HCT116 (cell line): ENCODE measurements around the gene C20orf144. TPM values are rescaled to one million over a fixed set of nuclear protein-coding genes. Genes with fewer than 3 reads are reported as not detected.

Source experiments
- ATAC-seq: fragments of 200-7000 bp; cut with Tn5 transposase; 2 replicates; pipeline ENCODE4 v1.9.1; 2020; ENCODE audit warnings: mild to moderate bottlenecking, moderate library complexity
- BruUV-seq: library from RNA; stranded (reverse); fragments of 400-500 nt; replicated peaks from 2 replicates; lab custom pipeline; 2021; lab: Mats Ljungman, UMichigan
- CTCF ChIA-PET: fragments of 300-600 bp; sonication (Branson Sonifier 250); formaldehyde crosslinking; loops from one replicate; lab custom pipeline; 2021; ENCODE audit warnings: antibody characterized with exemption; lab: Charles Lee
- POLR2A ChIA-PET: fragments of 300-600, 350-600 bp; sonication (Branson Sonifier 250); formaldehyde crosslinking; loops from one replicate; lab custom pipeline; 2021; ENCODE audit warnings: antibody characterized with exemption; lab: Charles Lee
- RAD21 ChIA-PET, 2 experiments: fragments of 300-600 bp; sonication (Branson Sonifier 250); formaldehyde crosslinking; loops; one replicate each; lab custom pipeline; 2023; ENCODE audit warnings: low total read pairs in 2 of 2; ENCODE audit not compliant: uncharacterized antibody in 2 of 2, unreplicated experiment in 2 of 2, low non-redundant PET in 1 of 2; lab: Charles Lee
- DNase-seq: peaks from one replicate; pipeline ENCODE4 v3.0.0-alpha.2; 2010; ENCODE audit warnings: low read depth, low spot score
- H2AFZ ChIP-seq: fragments of 200-600 bp; shearing (Covaris generic), sonication (generic); 2 replicates; pipeline ENCODE4 v1.6.1; 2017; ENCODE audit warnings: low read depth, mixed run types, mixed read lengths, antibody characterized with exemption, low read length; ENCODE audit not compliant: poor library complexity, severe bottlenecking
- H3K27ac ChIP-seq: 2 replicates; pipeline ENCODE4 v1.5.1; 2012; ENCODE audit warnings: low read depth, low read length
- H3K27me3 ChIP-seq: fragments of 200-600 bp; sonication (generic); 2 replicates; pipeline ENCODE4 v1.6.1; 2016; ENCODE audit warnings: mixed run types, low read length, mixed read lengths; ENCODE audit not compliant: insufficient read depth
- H3K36me3 ChIP-seq, 2 experiments: fragments of 200-500 bp in 1 of 2; fragments of 200-600 bp in 1 of 2; sonication (Bioruptor generic) in 1 of 2; sonication (generic) in 1 of 2; 2 replicates each; pipeline versions ENCODE4 v1.5.1 to v1.6.1; 2014 to 2016; ENCODE audit warnings: low read length in 2 of 2, inconsistent platforms in 1 of 2, mixed read lengths in 1 of 2, mixed run types in 1 of 2; ENCODE audit not compliant: insufficient read depth in 2 of 2, control insufficient read depth in 1 of 2
- H3K4me1 ChIP-seq, 2 experiments: fragments of 200-600 bp in 1 of 2; sonication (generic) in 1 of 2; 2 replicates each; pipeline versions ENCODE4 v1.5.1 to v1.6.1; 2012 to 2017; ENCODE audit warnings: low read length in 2 of 2, inconsistent platforms in 1 of 2, mild to moderate bottlenecking in 1 of 2, mixed read lengths in 1 of 2, mixed run types in 1 of 2, moderate library complexity in 1 of 2; ENCODE audit not compliant: insufficient read depth in 2 of 2, control insufficient read depth in 1 of 2
- H3K4me2 ChIP-seq: fragments of 200-600 bp; sonication (generic); 2 replicates; pipeline ENCODE4 v1.6.1; 2017; ENCODE audit warnings: mixed run types, low read length, mixed read lengths
- H3K4me3 ChIP-seq, 2 experiments: fragments of 200-600 bp in 1 of 2; sonication (generic) in 1 of 2; replicated peaks in 1 of 2; 2 replicates each; pipeline ENCODE4 v1.5.1; 2011 to 2016; ENCODE audit warnings: low read length in 2 of 2, control low read depth in 1 of 2, low read depth in 1 of 2, mild to moderate bottlenecking in 1 of 2, mixed read lengths in 1 of 2, mixed run types in 1 of 2
- H3K79me2 ChIP-seq: fragments of 200-600 bp; sonication (generic); 2 replicates; pipeline ENCODE4 v1.6.1; 2017; ENCODE audit warnings: mild to moderate bottlenecking, mixed run types, low read length, moderate library complexity, mixed read lengths; ENCODE audit not compliant: insufficient read depth
- H3K9ac ChIP-seq: fragments of 200-600 bp; sonication (generic); 2 replicates; pipeline ENCODE4 v1.6.1; 2016; ENCODE audit warnings: low read length, mixed read lengths
- H3K9me2 ChIP-seq: fragments of 200-600 bp; sonication (generic), shearing (Covaris generic); 2 replicates; pipeline ENCODE4 v1.6.1; 2017; ENCODE audit warnings: mixed run types, mild to moderate bottlenecking, moderate library complexity; ENCODE audit not compliant: insufficient read depth
- H3K9me3 ChIP-seq, 2 experiments: fragments of 200-500 bp in 1 of 2; fragments of 200-600 bp in 1 of 2; sonication (Bioruptor generic) in 1 of 2; sonication (generic) in 1 of 2; 2 replicates each; pipeline ENCODE4 v1.6.1; 2014 to 2017; ENCODE audit warnings: low read length in 2 of 2, mixed read lengths in 2 of 2, inconsistent platforms in 1 of 2, low read depth in 1 of 2, mild to moderate bottlenecking in 1 of 2, mixed run types in 1 of 2, moderate library complexity in 1 of 2; ENCODE audit not compliant: control insufficient read depth in 1 of 2, insufficient read depth in 1 of 2
- H4K20me1 ChIP-seq: fragments of 200-600 bp; sonication (generic), shearing (Covaris generic); 2 replicates; pipeline ENCODE4 v1.6.1; 2017; ENCODE audit warnings: mixed run types, mild to moderate bottlenecking, moderate library complexity; ENCODE audit not compliant: insufficient read depth
- CBX3 ChIP-seq: IDR thresholded peaks from 2 replicates; pipeline ENCODE4 v1.6.1; 2012; ENCODE audit warnings: low read depth
- CEBPB ChIP-seq: IDR thresholded peaks from 2 replicates; pipeline ENCODE4 v1.6.1; 2012; ENCODE audit warnings: low read depth
- SP1 ChIP-seq: IDR thresholded peaks from 2 replicates; pipeline ENCODE4 v1.6.1; 2012; ENCODE audit warnings: low read depth
- SRF ChIP-seq: IDR thresholded peaks from 2 replicates; pipeline ENCODE4 v1.6.1; 2012; ENCODE audit warnings: low read depth
- YY1 ChIP-seq: IDR thresholded peaks from 2 replicates; pipeline ENCODE4 v1.6.1; 2011; ENCODE audit warnings: low read length, low read depth, moderate library complexity, mild to moderate bottlenecking; ENCODE audit not compliant: insufficient replicate concordance; ENCODE audit errors: extremely low read depth
- intact Hi-C: fragments of 100-400 bp; cut with micrococcal nuclease; formaldehyde crosslinking; loops from 2 replicates; pipeline ENCODE4 v1.10.0; 2022
- total RNA-seq: library from RNA; stranded (reverse); gene quantifications from one replicate; pipeline ENCODE4 v1.2.1, GENCODE V29; 2021; ENCODE audit not compliant: unreplicated experiment
- TF ChIP-seq, protein P1 (sequence below): IDR thresholded peaks from 2 replicates; pipeline ENCODE4 v1.6.1; 2012
- TF ChIP-seq, protein P2 (sequence below): IDR thresholded peaks from 2 replicates; pipeline ENCODE4 v1.6.1; 2012; ENCODE audit warnings: low read depth

The C20orf144 gene
- total RNA-seq, 1 experiment from 2014 or later: 0.37 TPM

DNA sequence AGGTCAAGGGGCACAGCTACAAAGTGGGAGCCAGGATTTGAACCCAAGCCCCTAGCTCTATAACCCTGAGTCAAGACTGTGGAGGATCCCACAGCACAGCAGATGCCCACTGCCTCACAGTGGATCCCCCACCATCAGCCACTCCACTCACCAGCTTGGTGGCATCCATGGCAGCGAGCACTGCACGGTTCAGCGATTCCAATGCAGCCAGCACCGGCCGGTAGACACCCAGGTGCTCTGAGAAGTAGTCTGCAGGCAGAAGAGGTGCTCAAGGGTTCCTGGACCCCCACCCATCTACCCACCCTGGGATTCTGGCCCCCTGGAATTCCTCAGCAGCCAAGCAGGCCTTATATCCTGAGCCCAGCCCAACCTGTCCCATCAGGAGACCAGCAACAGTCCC, 7.1 kb downstream of the C20orf144 start:
- CTCF ChIA-PET: no interaction called here
- DNase-seq (no peak), ATAC-seq (no peak)
- Histone ChIP-seq H4K20me1 (no peaks in the 10 kb centered on the region), H3K9me2 (no peaks in the 10 kb centered on the region)
- TF ChIP-seq, protein P1, sequence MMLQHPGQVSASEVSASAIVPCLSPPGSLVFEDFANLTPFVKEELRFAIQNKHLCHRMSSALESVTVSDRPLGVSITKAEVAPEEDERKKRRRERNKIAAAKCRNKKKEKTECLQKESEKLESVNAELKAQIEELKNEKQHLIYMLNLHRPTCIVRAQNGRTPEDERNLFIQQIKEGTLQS: no peak
- TF ChIP-seq SP1 (no peak), YY1 (no peak), CBX3 (no peak), CEBPB (no peak), SRF (no peak)
- TF ChIP-seq, protein P2, sequence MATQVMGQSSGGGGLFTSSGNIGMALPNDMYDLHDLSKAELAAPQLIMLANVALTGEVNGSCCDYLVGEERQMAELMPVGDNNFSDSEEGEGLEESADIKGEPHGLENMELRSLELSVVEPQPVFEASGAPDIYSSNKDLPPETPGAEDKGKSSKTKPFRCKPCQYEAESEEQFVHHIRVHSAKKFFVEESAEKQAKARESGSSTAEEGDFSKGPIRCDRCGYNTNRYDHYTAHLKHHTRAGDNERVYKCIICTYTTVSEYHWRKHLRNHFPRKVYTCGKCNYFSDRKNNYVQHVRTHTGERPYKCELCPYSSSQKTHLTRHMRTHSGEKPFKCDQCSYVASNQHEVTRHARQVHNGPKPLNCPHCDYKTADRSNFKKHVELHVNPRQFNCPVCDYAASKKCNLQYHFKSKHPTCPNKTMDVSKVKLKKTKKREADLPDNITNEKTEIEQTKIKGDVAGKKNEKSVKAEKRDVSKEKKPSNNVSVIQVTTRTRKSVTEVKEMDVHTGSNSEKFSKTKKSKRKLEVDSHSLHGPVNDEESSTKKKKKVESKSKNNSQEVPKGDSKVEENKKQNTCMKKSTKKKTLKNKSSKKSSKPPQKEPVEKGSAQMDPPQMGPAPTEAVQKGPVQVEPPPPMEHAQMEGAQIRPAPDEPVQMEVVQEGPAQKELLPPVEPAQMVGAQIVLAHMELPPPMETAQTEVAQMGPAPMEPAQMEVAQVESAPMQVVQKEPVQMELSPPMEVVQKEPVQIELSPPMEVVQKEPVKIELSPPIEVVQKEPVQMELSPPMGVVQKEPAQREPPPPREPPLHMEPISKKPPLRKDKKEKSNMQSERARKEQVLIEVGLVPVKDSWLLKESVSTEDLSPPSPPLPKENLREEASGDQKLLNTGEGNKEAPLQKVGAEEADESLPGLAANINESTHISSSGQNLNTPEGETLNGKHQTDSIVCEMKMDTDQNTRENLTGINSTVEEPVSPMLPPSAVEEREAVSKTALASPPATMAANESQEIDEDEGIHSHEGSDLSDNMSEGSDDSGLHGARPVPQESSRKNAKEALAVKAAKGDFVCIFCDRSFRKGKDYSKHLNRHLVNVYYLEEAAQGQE: no peak
- TF ChIP-seq, all 23 proteins: peak for 0
- Histone ChIP-seq H3K4me1 (peaks cover 13 to 20% of the 10 kb centered on the region in 2 experiments), H2AFZ (no peak overlapping the region), H3K79me2 (peaks cover 26% of the 10 kb centered on the region; the same call in 1 of the 2 replicates), H3K4me2 (no peak overlapping the region), H3K27ac (no peak overlapping the region), H3K36me3 (peaks cover 10 to 23% of the 10 kb centered on the region in 2 experiments; a peak in 3 of 4 replicates), H3K9ac (no peak overlapping the region), H3K9me3 (no peaks in the 10 kb centered on the region), H3K4me3 (no peak overlapping the region), H3K27me3 (no peaks in the 10 kb centered on the region)
- BruUV-seq: no TSS peak
- intact Hi-C loops: loop anchor here (5.0 kb wide), 1 partner anchor 212 kb away; no protein-coding TSS in a partner anchor
- ChIA-PET RAD21 (interaction anchor here in 1 of 2 experiments (1.1 kb wide), 1 partner anchor 268 kb away, joined by 3 read pairs; the partner anchor contains the start of gene CDK5RAP1), POLR2A (no interaction called here)
